Stomach (tissue), 9 donors: Measurements from ENCODE around the gene PDE8B. TPM values are rescaled to one million over a fixed set of nuclear protein-coding genes. Genes with fewer than 3 reads are reported as not detected.

Experiments
- DNase-seq, 2 donors: peaks; one replicate each; pipeline versions ENCODE4 v3.0.0 to v3.0.0-alpha.2; 2013 to 2019
- H3K27ac ChIP-seq, 5 donors: fragments of 200-600 bp in 4 of 5; sonication (generic) in 4 of 5; one replicate each; pipeline ENCODE4 v1.5.1; 2013 to 2019; ENCODE audit warnings: mild to moderate bottlenecking in 1 of 5, moderate library complexity in 1 of 5
- H3K27me3 ChIP-seq, 3 donors: fragments of 200-600 bp; sonication (generic); one replicate each; pipeline ENCODE4 v1.5.1; 2017 to 2019; ENCODE audit warnings: mixed run types in 1 of 3
- H3K36me3 ChIP-seq, 4 donors: fragments of 200-600 bp; sonication (generic); 1 replicate in 3 of 4; 2 replicates in 1 of 4; pipeline ENCODE4 v1.5.1; 2016 to 2019
- H3K4me1 ChIP-seq, 4 donors: fragments of 200-600 bp; sonication (generic); one replicate each; pipeline ENCODE4 v1.5.1; 2016 to 2019
- H3K4me3 ChIP-seq, 4 donors: fragments of 200-600 bp; sonication (generic) in 3 of 4; one replicate each; pipeline ENCODE4 v1.5.1; 2016 to 2019; ENCODE audit warnings: mild to moderate bottlenecking in 1 of 4
- H3K9me3 ChIP-seq, 4 donors: fragments of 200-600 bp; sonication (generic); one replicate each; pipeline ENCODE4 v1.5.1; 2016 to 2019
- EP300 ChIP-seq: sonication (generic); formaldehyde crosslinking; IDR thresholded peaks from one replicate; pipeline ENCODE4 v1.6.1; 2017; ENCODE audit warnings: antibody characterized with exemption
- POLR2A ChIP-seq, 4 donors: fragments of 450-650 bp; IDR thresholded peaks; one replicate each; pipeline ENCODE4 v1.6.1; 2016; ENCODE audit warnings: antibody characterized with exemption in 4 of 4, control low read depth in 2 of 4, mild to moderate bottlenecking in 1 of 4, moderate library complexity in 1 of 4
- POLR2AphosphoS5 ChIP-seq, 3 donors: sonication (generic); formaldehyde crosslinking; IDR thresholded peaks; one replicate each; pipeline ENCODE4 v1.6.1; 2016; ENCODE audit warnings: antibody characterized with exemption in 3 of 3
- WGBS, 5 donors: extraction: QIAGEN DNeasy Blood & Tissue Kit in 3 of 5; methylation state at CpG; one replicate each; pipeline versions ENCODE4 v1.1.5 to v1.1.7; 2013 to 2018; 5-methylcytosine and 5-hydroxymethylcytosine counted together
- intact Hi-C: fragments of 100-400 bp; cut with DNase I; formaldehyde crosslinking; loops from one replicate; pipeline ENCODE4 v1.15.1; 2023; ENCODE audit warnings: low total_unique reads
- polyA plus RNA-seq, 3 donors: library from polyadenylated mRNA; stranded (reverse); fragments of 200-250 nt; gene quantifications; one replicate each; pipeline ENCODE4 v1.2.3, GENCODE V29; 2013
- total RNA-seq, 5 donors: library from RNA; depleted of rRNA; stranded (reverse); fragments of >200 nt; gene quantifications; one replicate each; pipeline versions ENCODE4 v1.1.0 to v1.2.3, GENCODE V29; 2014 to 2016
- TF ChIP-seq, protein P1 (sequence below), 7 experiments: fragments of 450-650 bp in 4 of 7; fragments of 200-600 bp in 3 of 7; sonication (generic) in 3 of 7; IDR thresholded peaks; one replicate each; pipeline ENCODE4 v1.5.1; 2016 to 2019; ENCODE audit warnings: antibody characterized with exemption in 7 of 7, control low read depth in 2 of 7, mild to moderate bottlenecking in 1 of 7
- donor health status: healthy with polysubstance abuse.
- donor health status: Bipolar disorder and iron deficiency.
- donor health status: healthy.

The PDE8B gene
- total and polyA plus RNA-seq, 8 donors = 0.56 to 243 (median 3.5) TPM; not detected in 1

DNA sequence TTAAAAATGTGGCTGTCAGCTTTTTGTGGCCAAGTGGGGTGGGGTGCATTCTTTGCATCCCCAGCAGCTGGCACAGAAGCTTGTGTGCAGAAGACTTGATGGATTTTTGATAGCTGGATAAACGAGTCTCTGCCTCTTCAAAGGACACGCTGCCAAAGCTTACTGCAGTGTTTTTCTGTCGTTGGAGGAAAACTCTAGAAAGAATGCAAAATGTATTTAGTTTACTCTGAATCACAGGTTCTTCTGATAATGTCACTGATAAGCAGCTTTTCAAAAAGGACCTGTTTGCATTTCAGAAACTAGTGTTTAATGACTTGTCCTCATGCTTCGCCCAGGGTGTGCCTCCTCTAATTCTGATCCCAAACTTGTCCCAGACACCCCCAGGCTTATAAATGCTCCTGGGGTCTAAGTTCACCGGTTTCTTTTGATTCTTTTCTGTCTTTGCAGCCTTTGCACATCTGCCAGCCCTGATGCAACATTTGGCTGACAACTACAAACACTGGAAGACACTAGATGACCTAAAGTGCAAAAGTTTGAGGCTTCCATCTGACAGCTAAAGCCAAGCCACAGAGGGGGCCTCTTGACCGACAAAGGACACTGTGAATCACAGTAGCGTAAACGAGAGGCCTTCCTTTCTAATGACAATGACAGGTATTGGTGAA lies 215.6 kb downstream of the PDE8B start:
- intact Hi-C loops = no loop called here
- Histone ChIP-seq H3K36me3 (peaks cover 0 to 34% (median 24%) of the 10 kb centered on the region in 4 donors), H3K4me1 (peaks cover 4 to 38% (median 21%) of the 10 kb centered on the region in 4 donors), H3K27ac (peak overlapping the region in 3 of 5 donors; percentile 4 to 23 (median 9)), H3K27me3 (no peaks in the 10 kb centered on the region), H3K9me3 (no peaks in the 10 kb centered on the region), H3K4me3 (no peak overlapping the region)
- 35 to 51% (median 47%) methylated on average over 8 of the region's 8 CpGs for WGBS, 5 donors
- TF ChIP-seq EP300 (no peak), POLR2A (IDR thresholded peaks at IDR 0.05) (no peak), POLR2AphosphoS5 (IDR thresholded peaks at IDR 0.05) (no peak)
- TF ChIP-seq, protein P1, sequence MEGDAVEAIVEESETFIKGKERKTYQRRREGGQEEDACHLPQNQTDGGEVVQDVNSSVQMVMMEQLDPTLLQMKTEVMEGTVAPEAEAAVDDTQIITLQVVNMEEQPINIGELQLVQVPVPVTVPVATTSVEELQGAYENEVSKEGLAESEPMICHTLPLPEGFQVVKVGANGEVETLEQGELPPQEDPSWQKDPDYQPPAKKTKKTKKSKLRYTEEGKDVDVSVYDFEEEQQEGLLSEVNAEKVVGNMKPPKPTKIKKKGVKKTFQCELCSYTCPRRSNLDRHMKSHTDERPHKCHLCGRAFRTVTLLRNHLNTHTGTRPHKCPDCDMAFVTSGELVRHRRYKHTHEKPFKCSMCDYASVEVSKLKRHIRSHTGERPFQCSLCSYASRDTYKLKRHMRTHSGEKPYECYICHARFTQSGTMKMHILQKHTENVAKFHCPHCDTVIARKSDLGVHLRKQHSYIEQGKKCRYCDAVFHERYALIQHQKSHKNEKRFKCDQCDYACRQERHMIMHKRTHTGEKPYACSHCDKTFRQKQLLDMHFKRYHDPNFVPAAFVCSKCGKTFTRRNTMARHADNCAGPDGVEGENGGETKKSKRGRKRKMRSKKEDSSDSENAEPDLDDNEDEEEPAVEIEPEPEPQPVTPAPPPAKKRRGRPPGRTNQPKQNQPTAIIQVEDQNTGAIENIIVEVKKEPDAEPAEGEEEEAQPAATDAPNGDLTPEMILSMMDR (IDR thresholded peaks at IDR 0.05) = no peak
- DNase-seq = no peak

DNA sequence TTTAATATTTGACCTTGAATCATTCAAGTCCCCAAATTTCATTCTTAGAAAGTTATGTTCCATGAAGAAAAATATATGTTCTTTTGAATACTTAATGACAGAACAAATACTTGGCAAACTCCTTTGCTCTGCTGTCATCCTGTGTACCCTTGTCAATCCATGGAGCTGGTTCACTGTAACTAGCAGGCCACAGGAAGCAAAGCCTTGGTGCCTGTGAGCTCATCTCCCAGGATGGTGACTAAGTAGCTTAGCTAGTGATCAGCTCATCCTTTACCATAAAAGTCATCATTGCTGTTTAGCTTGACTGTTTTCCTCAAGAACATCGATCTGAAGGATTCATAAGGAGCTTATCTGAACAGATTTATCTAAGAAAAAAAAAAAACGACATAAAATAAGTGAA lies 216.2 kb downstream of the PDE8B start:
- Histone ChIP-seq H3K4me3 (no peak overlapping the region), H3K27me3 (no peaks in the 10 kb centered on the region), H3K4me1 (peaks cover 4 to 38% (median 21%) of the 10 kb centered on the region in 4 donors), H3K9me3 (no peaks in the 10 kb centered on the region), H3K27ac (peak overlapping the region in 3 of 5 donors; percentile 4 to 23 (median 9)), H3K36me3 (peaks cover 0 to 40% (median 26%) of the 10 kb centered on the region in 4 donors)
- TF ChIP-seq, protein P1 (IDR thresholded peaks at IDR 0.05) = no peak
- no peak for TF ChIP-seq POLR2A (IDR thresholded peaks at IDR 0.05)
- no peak for TF ChIP-seq EP300
- no peak for TF ChIP-seq POLR2AphosphoS5 (IDR thresholded peaks at IDR 0.05)
- no peak for DNase-seq
- 53 to 75% (median 66%) methylated on average over 2 of the region's 2 CpGs for WGBS, 5 donors
- intact Hi-C loops = no loop called here

DNA sequence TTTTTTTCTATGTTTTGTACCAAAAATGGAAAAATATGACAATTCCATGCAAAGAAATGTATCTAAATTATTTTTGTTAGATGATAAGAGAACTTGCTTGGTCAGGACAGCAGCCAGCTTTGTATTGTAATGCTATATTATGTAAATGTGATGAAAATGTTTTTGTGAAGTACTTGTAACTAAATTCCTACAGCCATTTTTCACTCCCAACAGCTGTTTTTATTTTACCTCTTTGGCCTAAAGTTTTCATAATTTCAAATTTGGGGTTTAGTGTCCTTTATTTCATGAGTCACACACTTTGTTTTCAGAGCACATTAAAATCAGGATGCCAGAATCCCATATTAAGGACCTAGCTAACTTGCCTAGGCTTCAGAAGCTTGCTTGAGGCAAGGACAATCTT lies 217.5 kb downstream of the PDE8B start:
- peaks cover 4 to 38% (median 21%) of the 10 kb centered on the region in 4 donors for H3K4me1 ChIP-seq
- H3K36me3 ChIP-seq = peaks cover 0 to 53% (median 37%) of the 10 kb centered on the region in 4 donors
- TF ChIP-seq, protein P1 (IDR thresholded peaks at IDR 0.05) = no peak
- TF ChIP-seq EP300 (no peak), POLR2A (IDR thresholded peaks at IDR 0.05) (no peak), POLR2AphosphoS5 (IDR thresholded peaks at IDR 0.05) (no peak)
- peak overlapping the region in 2 of 5 donors; percentile 11 to 47 for H3K27ac ChIP-seq
- H3K4me3 ChIP-seq = no peak overlapping the region
- H3K27me3 ChIP-seq = no peaks in the 10 kb centered on the region
- intact Hi-C loops = no loop called here
- no peaks in the 10 kb centered on the region for H3K9me3 ChIP-seq
- no peak for DNase-seq

DNA sequence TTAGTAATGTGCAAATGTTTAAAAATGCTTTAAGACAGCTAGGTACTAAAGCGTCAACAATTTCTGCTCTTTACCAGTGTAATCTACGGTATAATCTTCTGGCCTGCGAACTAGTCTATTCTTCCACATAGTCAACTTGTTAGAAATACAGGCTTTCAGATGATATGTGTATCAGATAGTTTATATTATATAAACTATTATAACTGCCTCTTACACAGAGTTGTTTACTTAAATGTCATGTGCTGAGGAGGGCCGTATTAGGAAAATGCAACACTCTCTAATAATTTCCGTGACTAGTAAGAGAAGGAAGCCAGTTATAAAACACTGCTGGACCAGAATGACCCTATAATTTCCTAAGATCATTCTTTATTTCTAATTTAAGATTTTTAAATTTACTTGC lies 218.0 kb downstream of the PDE8B start:
- Histone ChIP-seq H3K27ac (peak overlapping the region in 2 of 5 donors; percentile 11 to 47), H3K4me3 (no peak overlapping the region), H3K36me3 (peaks cover under 1 to 57% (median 42%) of the 10 kb centered on the region in 4 donors), H3K27me3 (no peaks in the 10 kb centered on the region), H3K4me1 (peaks cover 4 to 38% (median 21%) of the 10 kb centered on the region in 4 donors), H3K9me3 (no peaks in the 10 kb centered on the region)
- DNase-seq = no peak
- WGBS, 5 donors = 53 to 73% (median 66%) methylated on average over 5 of the region's 5 CpGs
- intact Hi-C loops = no loop called here
- TF ChIP-seq POLR2AphosphoS5 (IDR thresholded peaks at IDR 0.05) = no peak
- no peak for TF ChIP-seq POLR2A (IDR thresholded peaks at IDR 0.05)
- TF ChIP-seq EP300 = no peak
- TF ChIP-seq, protein P1 (IDR thresholded peaks at IDR 0.05) = no peak
